Measurements from ENCODE around the gene IL20RA.

The IL20RA gene

GRCh38 chr6:137045222-137045789, 541 bp upstream of the IL20RA start:
- no peak overlapping the region for H3K4me3 ChIP-seq (ENCODE audit: low read depth, low read length)
- DNase-seq (ENCODE audit: low read depth), result no peak
- TF ChIP-seq, protein P1, sequence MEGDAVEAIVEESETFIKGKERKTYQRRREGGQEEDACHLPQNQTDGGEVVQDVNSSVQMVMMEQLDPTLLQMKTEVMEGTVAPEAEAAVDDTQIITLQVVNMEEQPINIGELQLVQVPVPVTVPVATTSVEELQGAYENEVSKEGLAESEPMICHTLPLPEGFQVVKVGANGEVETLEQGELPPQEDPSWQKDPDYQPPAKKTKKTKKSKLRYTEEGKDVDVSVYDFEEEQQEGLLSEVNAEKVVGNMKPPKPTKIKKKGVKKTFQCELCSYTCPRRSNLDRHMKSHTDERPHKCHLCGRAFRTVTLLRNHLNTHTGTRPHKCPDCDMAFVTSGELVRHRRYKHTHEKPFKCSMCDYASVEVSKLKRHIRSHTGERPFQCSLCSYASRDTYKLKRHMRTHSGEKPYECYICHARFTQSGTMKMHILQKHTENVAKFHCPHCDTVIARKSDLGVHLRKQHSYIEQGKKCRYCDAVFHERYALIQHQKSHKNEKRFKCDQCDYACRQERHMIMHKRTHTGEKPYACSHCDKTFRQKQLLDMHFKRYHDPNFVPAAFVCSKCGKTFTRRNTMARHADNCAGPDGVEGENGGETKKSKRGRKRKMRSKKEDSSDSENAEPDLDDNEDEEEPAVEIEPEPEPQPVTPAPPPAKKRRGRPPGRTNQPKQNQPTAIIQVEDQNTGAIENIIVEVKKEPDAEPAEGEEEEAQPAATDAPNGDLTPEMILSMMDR (IDR thresholded peaks at IDR 0.05; ENCODE audit: insufficient read depth, low read depth, low read length, missing control alignments), result no peak

GRCh38 chr6:137043710-137044365, 927 bp downstream of the IL20RA start:
- DNase-seq (ENCODE audit: low read depth), result no peak
- peak overlapping the region; percentile 56 for H3K4me3 ChIP-seq (ENCODE audit: low read depth, low read length)
- TF ChIP-seq, protein P1 (IDR thresholded peaks at IDR 0.05; ENCODE audit: insufficient read depth, low read depth, low read length, missing control alignments), result no peak

DNA sequence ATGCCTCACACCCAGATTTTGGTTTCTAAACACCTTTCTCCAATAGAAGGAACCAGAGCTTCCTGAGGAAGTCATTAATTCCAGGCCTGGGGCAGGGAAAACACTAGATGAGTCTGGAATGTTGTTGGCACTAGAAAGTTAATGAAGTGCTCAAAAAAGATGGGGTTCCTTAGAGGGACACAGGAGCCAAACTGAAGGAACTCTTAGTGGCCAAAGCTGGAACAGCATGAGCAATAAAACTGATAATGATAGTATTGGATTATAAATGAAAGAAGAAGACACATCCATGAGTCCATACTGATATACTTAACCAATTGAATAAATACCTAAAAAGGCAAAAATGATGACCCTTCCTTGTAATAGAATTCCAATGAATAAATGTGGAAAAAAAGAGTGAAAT, 4.4 kb downstream of the IL20RA start:
- TF ChIP-seq, protein P1 (IDR thresholded peaks at IDR 0.05; ENCODE audit: insufficient read depth, low read depth, low read length, missing control alignments), result no peak
- no peak for DNase-seq (ENCODE audit: low read depth)
- no peak overlapping the region for H3K4me3 ChIP-seq (ENCODE audit: low read depth, low read length)

- TF ChIP-seq, protein P1 (IDR thresholded peaks at IDR 0.05; ENCODE audit: insufficient read depth, low read depth, low read length, missing control alignments), result no peak
- no peak for DNase-seq (ENCODE audit: low read depth)
- no peak overlapping the region for H3K4me3 ChIP-seq (ENCODE audit: low read depth, low read length)
Measured at GRCh38 chr6:137039010-137039409, 5.8 kb downstream of the IL20RA start.

GRCh38 chr6:137036566-137037300, 8.0 kb downstream of the IL20RA start:
- no peak for DNase-seq (ENCODE audit: low read depth)
- TF ChIP-seq, protein P1 (IDR thresholded peaks at IDR 0.05; ENCODE audit: insufficient read depth, low read depth, low read length, missing control alignments), result no peak
- H3K4me3 ChIP-seq (ENCODE audit: low read depth, low read length), result no peak overlapping the region

DNA sequence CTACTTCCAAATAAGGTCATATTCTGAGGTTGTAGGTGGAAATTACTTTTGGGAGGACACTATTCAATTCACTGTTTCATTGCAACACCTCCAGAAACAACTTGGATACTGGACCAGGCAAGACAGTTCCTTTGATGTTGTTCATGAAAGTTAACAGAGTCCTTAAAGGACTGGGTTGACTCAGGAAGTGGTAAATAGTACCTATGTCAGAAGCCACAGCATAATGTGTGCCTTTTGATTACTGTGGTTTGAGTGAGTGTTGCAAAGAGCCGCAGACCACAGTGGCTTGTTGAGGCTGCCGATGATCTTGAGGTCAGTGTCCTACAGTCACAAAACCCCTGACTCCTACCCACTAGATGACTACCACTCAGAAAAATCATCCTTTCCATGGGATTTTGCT, 10.9 kb downstream of the IL20RA start:
- TF ChIP-seq, protein P1 (IDR thresholded peaks at IDR 0.05; ENCODE audit: insufficient read depth, low read depth, low read length, missing control alignments), result no peak
- peak; percentile 89 for DNase-seq (ENCODE audit: low read depth)
- H3K4me3 ChIP-seq (ENCODE audit: low read depth, low read length), result no peak overlapping the region

All from GM12865 (cell line).